SU-DHL-6 (cell line): Measurements from ENCODE around the gene SNPH.

ENCODE experiments used
- H2AFZ ChIP-seq: fragments of 200-600 bp; sonication (generic); 2 replicates; pipeline ENCODE4 v1.6.1; 2014; ENCODE audit warnings: low read depth, mild to moderate bottlenecking, moderate library complexity, mixed read lengths, antibody characterized with exemption, low read length; ENCODE audit not compliant: severe bottlenecking
- H3F3A ChIP-seq: fragments of 200-600 bp; shearing (Covaris generic); 2 replicates; pipeline ENCODE4 v1.6.0; 2016; ENCODE audit warnings: antibody characterized with exemption, mild to moderate bottlenecking; ENCODE audit not compliant: insufficient read depth
- H3K27ac ChIP-seq: fragments of 200-600 bp; sonication (generic); 2 replicates; pipeline ENCODE4 v1.5.1; 2016; ENCODE audit warnings: low read depth, mild to moderate bottlenecking, low read length, moderate library complexity, mixed read lengths
- H3K27me3 ChIP-seq: fragments of 200-600 bp; sonication (generic), shearing (Covaris generic); 2 replicates; pipeline ENCODE4 v1.6.0; 2014; ENCODE audit warnings: mild to moderate bottlenecking, low read length
- H3K36me3 ChIP-seq: fragments of 200-600 bp; sonication (generic); 2 replicates; pipeline ENCODE4 v1.6.1; 2014; ENCODE audit warnings: mild to moderate bottlenecking, low read length, mixed read lengths
- H3K4me2 ChIP-seq: fragments of 300-600, 200-600 bp; shearing (Covaris generic), sonication (generic); 2 replicates; pipeline ENCODE4 v1.6.0; 2014; ENCODE audit warnings: low read length, low read depth, mild to moderate bottlenecking; ENCODE audit not compliant: poor library complexity, severe bottlenecking
- H3K4me3 ChIP-seq: fragments of 200-600 bp; sonication (generic); 2 replicates; pipeline ENCODE4 v1.5.1; 2014; ENCODE audit warnings: antibody characterized with exemption, low read length, mild to moderate bottlenecking, mixed read lengths; ENCODE audit not compliant: insufficient read depth, poor library complexity, severe bottlenecking
- H3K79me2 ChIP-seq: fragments of 200-600 bp; sonication (generic); 2 replicates; pipeline ENCODE4 v1.6.1; 2014; ENCODE audit warnings: mild to moderate bottlenecking, low read length, moderate library complexity; ENCODE audit not compliant: insufficient read depth
- H3K9ac ChIP-seq: fragments of 200-600 bp; sonication (generic); 2 replicates; pipeline ENCODE4 v1.7.0; 2014; ENCODE audit warnings: mild to moderate bottlenecking, low read length
- H3K9me2 ChIP-seq: fragments of 200-600 bp; sonication (generic); replicated peaks from 2 replicates; pipeline ENCODE4 v1.6.1; 2014; ENCODE audit warnings: low read length; ENCODE audit not compliant: insufficient read depth
- H3K9me3 ChIP-seq: fragments of 200-600 bp; sonication (generic); 2 replicates; pipeline ENCODE4 v1.6.1; 2014; ENCODE audit warnings: low read length, mixed read lengths; ENCODE audit not compliant: insufficient read depth
- H4K20me1 ChIP-seq: fragments of 200-600 bp; sonication (generic); 2 replicates; pipeline ENCODE4 v1.6.1; 2014; ENCODE audit warnings: low read depth, mild to moderate bottlenecking, antibody characterized with exemption, low read length, moderate library complexity, mixed read lengths
- EZH2phosphoT487 ChIP-seq: fragments of 200-600 bp; sonication (generic), shearing (Covaris generic); conservative IDR thresholded peaks from 2 replicates; pipeline ENCODE4 v1.6.1; 2018; ENCODE audit warnings: mild to moderate bottlenecking, antibody characterized with exemption, low read length, moderate library complexity, mixed read lengths
- TF ChIP-seq, protein P1 (sequence below): fragments of 200-600 bp; sonication (generic); IDR thresholded peaks from one replicate; pipeline ENCODE4 v1.5.1; 2017; ENCODE audit warnings: antibody characterized with exemption, mild to moderate bottlenecking, low read length, moderate library complexity; ENCODE audit not compliant: insufficient read depth, poor library complexity, severe bottlenecking

Gene SNPH

GRCh38 chr20:1297486-1297885 lies 31.4 kb downstream of the SNPH start:
- no peak overlapping the region for H3K4me2 ChIP-seq
- no peak overlapping the region for H3K9ac ChIP-seq
- no peaks in the 10 kb centered on the region for H3K27me3 ChIP-seq
- H3F3A ChIP-seq, result no peaks in the 10 kb centered on the region
- no peaks in the 10 kb centered on the region for H4K20me1 ChIP-seq
- H3K9me2 ChIP-seq, result no peaks in the 10 kb centered on the region
- no peaks in the 10 kb centered on the region for H3K9me3 ChIP-seq
- no peaks in the 10 kb centered on the region for H3K79me2 ChIP-seq
- no peak for TF ChIP-seq EZH2phosphoT487
- TF ChIP-seq, protein P1, sequence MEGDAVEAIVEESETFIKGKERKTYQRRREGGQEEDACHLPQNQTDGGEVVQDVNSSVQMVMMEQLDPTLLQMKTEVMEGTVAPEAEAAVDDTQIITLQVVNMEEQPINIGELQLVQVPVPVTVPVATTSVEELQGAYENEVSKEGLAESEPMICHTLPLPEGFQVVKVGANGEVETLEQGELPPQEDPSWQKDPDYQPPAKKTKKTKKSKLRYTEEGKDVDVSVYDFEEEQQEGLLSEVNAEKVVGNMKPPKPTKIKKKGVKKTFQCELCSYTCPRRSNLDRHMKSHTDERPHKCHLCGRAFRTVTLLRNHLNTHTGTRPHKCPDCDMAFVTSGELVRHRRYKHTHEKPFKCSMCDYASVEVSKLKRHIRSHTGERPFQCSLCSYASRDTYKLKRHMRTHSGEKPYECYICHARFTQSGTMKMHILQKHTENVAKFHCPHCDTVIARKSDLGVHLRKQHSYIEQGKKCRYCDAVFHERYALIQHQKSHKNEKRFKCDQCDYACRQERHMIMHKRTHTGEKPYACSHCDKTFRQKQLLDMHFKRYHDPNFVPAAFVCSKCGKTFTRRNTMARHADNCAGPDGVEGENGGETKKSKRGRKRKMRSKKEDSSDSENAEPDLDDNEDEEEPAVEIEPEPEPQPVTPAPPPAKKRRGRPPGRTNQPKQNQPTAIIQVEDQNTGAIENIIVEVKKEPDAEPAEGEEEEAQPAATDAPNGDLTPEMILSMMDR, result no peak
- no peaks in the 10 kb centered on the region for H3K36me3 ChIP-seq
- no peak overlapping the region for H2AFZ ChIP-seq
- H3K4me3 ChIP-seq, result no peak overlapping the region
- no peak overlapping the region for H3K27ac ChIP-seq

GRCh38 chr20:1298166-1298565 lies 32.1 kb downstream of the SNPH start:
- H3K9ac ChIP-seq, result no peak overlapping the region
- no peak overlapping the region for H3K27ac ChIP-seq
- H3K79me2 ChIP-seq, result no peaks in the 10 kb centered on the region
- H3K9me2 ChIP-seq, result no peaks in the 10 kb centered on the region
- H3K9me3 ChIP-seq, result no peaks in the 10 kb centered on the region
- H3K4me2 ChIP-seq, result no peak overlapping the region
- no peaks in the 10 kb centered on the region for H4K20me1 ChIP-seq
- no peak overlapping the region for H2AFZ ChIP-seq
- TF ChIP-seq, protein P1, result no peak
- no peak for TF ChIP-seq EZH2phosphoT487
- H3F3A ChIP-seq, result no peaks in the 10 kb centered on the region
- no peaks in the 10 kb centered on the region for H3K27me3 ChIP-seq
- H3K36me3 ChIP-seq, result no peaks in the 10 kb centered on the region
- H3K4me3 ChIP-seq, result no peak overlapping the region

- Histone ChIP-seq H3K4me2 (no peak overlapping the region), H3K4me3 (no peak overlapping the region)
Observed at GRCh38 chr20:1298888-1299511, 32.9 kb downstream of the SNPH start.

More at GRCh38 chr20:1298888-1299511, 32.9 kb downstream of the SNPH start:
- Histone ChIP-seq H3F3A (no peaks in the 10 kb centered on the region), H3K9me3 (no peaks in the 10 kb centered on the region), H3K27ac (no peak overlapping the region), H3K36me3 (no peaks in the 10 kb centered on the region), H3K9me2 (no peaks in the 10 kb centered on the region), H4K20me1 (no peaks in the 10 kb centered on the region), H3K27me3 (no peaks in the 10 kb centered on the region), H2AFZ (no peak overlapping the region), H3K9ac (no peak overlapping the region), H3K79me2 (no peaks in the 10 kb centered on the region)
- TF ChIP-seq EZH2phosphoT487, result no peak
- TF ChIP-seq, protein P1, result no peak
